Ramos (cell line): ENCODE measurements around the gene SUPT3H.
"Not testable (repeated sequence)": the region's sequence is repeated elsewhere in the genome, so short reads cannot be mapped to it uniquely, and the experiment has no call there.

Experiments
- in situ Hi-C: fragments of 300-500 bp; cut with MboI; formaldehyde crosslinking; loops from one replicate; pipeline ENCODE4 v1.14.3; 2022; ENCODE audit warnings: low sequenced_read_pairs; ENCODE audit not compliant: unreplicated experiment

The SUPT3H gene

DNA sequence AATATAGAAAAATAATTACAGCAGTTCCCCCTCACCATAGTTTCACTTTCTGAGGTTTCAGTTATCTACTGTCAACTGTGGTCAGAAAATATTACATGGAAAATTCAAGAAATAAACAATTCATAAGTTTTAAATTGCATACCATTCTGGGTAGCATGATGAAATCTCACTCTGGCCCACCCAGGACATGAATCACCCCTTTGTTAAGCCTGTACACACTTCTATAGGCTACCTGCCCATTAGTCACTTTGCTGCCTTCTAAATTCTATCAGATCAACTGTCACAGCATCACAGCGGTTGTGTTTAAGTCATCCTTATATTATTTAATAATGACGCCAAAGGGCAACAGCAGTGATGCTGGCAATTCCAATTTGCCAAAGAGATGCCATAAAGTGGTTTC lies 189.9 kb downstream of the SUPT3H start:
- in situ Hi-C loops = no loop called here

DNA sequence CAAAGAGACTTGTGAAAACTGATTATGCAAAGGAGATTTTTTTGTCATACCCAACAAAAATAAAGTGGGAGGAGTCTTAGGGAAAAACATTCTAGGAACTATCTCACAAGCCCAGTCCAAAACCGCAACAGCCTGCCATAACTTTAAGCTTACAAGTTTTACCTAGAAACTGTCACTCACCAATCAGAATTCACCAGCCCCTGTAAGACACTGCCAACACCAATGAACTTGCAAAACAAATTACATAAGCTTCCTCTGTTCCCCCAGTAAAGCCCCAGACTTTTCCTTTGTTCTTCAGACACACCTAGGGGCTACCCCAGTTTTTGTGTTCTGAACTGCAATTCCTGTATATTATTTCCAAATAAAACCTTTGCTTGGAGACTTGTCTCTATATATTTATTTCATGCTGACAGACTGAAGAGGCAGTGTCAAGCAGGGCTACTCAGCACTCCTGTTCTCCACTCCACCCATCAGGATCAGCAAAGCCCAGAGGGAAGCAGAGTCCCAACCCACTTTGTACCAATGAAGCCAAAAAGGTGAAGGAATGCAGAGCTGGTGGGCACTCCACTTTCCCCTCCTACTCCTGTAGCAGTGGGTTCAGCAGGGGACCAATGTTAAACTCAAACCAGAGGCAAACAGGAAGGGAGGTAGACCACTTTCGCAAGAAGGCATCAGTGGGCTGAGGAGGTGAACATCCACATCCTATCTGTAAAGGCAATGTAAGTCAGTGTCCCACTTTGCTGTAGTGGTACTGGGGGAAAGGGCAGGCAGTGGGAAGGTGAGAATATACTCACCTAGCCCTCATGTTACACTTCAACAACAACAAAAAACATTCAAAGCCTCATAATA lies 192.1 kb downstream of the SUPT3H start:
- in situ Hi-C loops = no loop called here

DNA sequence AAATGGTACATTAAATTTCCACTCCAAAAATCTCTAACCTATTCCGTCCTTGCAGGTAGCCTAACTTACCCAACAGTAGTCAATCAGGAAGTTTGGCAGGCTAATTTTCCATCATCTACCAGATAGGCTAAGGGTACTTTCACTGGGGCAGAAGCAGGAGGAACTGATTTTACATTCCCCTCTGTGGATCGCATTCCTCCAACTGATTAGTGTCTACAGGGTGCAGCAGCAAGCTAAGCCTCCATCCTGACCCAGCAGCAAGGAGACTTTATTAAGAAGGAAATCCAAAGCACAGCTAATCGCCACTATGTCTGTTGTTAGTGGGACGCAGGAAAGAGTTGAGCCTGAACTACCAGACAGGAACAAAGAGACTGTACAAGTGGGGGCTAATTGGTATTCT lies 192.8 kb downstream of the SUPT3H start:
- in situ Hi-C loops = no loop called here

DNA sequence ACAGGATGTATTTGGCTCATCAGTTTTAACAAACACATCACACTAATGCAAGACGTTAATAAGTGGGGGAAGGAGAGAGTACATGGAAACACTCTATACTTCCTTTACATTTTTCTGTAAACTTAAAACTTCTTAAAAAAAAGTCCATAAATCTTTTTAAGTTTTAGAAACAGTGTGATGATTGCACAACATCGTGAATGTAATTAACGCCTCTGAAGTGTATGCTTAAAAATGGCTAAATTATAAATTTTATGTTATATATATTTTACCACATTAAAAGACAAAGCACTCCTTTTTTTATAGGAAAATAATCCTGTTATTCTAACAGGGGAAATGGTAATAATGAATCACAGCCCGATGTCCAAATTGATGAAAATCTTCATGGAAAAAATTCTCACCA lies 193.7 kb downstream of the SUPT3H start:
- in situ Hi-C loops = no loop called here

DNA sequence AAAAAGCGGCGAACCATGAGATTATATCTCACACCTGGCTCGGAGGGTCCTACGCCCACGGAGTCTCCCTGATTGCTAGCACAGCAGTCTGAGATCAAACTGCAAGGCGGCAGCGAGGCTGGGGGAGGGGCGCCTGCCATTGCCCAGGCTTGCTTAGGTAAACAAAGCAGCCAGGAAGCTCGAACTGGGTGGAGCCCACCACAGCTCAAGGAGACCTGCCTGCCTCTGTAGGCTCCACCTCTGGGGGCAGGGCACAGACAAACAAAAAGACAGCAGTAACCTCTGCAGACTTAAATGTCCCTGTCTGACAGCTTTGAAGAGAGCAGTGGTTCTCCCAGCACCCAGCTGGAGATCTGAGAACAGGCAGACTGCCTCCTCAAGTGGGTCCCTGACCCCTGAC lies 201.4 kb downstream of the SUPT3H start:
- in situ Hi-C loops = not testable (repeated sequence)

DNA sequence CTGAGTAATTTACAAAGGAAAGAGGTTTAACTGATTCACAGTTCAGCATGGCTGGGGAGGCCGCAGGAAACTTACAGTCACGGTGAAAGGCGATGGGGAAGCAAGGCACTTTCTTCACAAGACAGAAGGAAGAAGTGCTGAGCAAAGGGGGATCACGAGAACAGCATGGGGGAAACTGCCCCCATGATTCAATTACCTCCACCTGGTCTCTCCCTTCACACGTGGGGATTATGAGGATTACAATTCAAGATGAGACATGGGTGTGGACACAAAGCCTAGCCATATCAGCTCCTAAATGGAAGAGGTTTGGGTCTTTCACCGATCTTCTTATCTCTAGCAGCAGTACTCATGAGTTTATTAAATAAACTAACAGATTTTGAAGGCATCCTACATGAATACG lies 202.5 kb downstream of the SUPT3H start:
- in situ Hi-C loops = no loop called here

DNA sequence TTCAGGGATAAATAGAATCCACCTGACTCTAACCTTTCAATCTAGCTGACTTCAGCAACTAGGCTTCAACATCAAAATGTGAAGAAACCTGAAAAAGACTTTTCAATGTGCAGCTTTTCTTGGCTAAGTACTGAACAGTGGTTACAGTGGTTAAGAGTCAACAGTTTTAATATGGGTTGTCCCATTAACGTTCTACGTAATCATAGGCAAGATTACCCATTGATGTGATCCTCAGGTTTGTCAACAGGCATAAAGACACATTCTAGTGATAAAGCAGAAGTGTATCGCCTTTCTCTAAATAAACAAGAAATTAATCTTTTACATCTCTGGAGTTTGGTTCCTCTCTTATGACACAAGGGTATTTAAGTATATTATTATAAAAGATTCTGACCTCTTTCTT lies 203.7 kb downstream of the SUPT3H start:
- in situ Hi-C loops = no loop called here

DNA sequence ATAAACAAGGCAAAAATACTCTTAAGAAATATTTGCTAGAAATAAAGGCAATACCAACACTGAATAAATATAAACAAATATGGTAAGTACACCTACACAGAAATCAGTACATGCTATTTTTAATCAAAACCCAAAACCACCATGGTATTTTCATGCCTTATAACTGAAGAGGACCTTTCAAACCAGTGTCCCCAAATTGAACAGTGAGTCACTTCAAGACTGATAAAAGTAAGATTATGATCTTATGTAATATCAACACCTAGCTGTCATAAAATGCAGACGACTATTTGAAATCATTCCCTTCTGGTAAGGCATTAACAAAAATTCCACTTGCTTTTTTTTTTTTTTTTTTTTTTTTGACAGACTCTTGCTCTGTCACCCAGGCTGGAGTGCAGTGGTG lies 206.4 kb downstream of the SUPT3H start:
- in situ Hi-C loops = no loop called here

DNA sequence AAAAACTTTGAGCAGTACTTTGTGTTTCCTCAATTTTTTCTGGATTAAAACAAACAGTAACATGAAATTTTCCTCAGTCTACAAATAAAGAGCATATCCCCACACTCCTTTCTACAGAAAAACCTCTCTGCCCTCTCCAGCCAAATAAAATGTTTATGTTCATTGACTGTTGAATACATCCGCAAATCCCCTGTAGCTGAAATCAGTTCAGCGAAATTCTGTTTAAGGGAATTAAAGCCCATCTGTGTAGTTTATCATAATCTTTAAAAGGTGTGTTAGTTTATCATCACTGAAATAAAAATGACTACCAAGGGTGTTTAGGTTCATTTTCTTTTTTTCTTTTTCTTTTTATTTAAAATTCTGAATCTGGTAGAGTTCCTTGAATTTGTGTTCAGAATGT lies 207.4 kb downstream of the SUPT3H start:
- in situ Hi-C loops = no loop called here

DNA sequence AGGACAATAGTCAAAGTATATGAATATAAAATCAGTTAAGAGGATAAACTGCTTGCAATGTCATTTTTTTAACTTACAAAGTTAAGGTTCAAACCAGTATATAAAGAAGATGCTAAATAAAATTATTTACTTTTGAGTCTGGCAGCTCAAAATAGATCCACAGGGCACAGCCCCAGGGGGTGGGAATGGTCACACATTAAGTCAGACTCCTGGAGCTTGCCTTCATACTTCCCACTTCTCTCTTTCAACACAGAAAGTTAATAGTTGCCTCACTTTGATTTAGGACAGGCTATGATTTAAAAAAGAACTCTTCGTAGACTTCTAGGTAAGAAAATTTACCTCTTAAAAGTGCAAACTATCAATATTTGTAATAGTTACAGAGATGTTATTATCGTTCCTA lies 207.9 kb downstream of the SUPT3H start:
- in situ Hi-C loops = no loop called here

DNA sequence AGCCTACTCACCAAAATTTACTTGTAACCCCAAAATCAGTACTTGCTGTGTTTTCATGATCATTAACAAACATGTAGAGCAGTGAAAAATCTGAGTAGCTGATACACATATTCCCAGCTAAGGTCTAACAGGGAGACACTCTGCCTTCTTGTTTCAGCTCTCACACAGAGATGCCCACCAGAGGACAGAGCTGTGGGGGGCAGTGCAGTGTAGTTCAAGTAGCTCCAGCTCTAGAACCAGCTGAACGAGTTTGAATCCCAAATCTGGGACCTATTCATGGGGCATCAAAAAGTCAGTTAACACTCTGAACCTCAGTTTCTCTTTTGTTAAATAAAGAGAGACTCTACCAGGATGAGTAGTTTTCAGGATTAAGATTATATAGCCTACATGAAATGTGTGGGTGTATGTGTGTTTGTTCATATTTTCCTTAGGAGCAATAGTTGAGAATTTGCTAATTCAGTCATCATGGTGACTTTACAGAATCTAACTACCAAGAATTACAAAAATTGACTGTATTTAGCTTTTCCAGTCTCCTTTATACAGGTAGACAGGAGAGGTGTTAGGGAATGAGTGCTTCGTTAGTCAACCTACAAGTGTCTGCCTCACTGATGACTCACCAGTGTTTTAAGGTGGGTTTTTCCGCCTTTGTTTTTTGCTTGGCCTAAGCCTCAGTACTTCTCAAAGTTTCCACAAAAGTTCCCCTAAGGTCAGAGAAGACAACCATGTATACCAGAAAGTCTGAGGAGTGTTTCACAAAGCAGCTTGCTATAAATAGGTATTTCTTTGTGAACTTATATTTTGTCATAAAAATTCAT lies 213.6 kb downstream of the SUPT3H start:
- in situ Hi-C loops = no loop called here

DNA sequence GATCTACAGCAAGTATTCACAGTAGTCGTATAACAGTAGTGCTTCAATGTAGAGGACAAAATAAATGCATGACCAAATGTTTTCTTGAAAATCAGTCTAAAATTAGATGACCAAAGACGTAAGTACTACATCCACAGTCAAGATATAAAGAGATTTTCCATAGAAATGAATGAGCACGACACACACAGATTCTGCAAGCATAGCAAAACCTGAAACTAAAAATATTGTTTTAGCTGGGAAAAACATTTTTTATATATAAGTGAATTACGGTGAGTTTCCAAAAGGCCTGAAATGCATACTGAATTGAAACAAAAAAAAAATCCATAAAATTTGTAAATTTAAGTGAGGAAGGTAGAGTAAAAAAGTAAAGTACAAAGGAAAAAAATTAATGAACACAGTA lies 217.4 kb downstream of the SUPT3H start:
- in situ Hi-C loops = no loop called here

DNA sequence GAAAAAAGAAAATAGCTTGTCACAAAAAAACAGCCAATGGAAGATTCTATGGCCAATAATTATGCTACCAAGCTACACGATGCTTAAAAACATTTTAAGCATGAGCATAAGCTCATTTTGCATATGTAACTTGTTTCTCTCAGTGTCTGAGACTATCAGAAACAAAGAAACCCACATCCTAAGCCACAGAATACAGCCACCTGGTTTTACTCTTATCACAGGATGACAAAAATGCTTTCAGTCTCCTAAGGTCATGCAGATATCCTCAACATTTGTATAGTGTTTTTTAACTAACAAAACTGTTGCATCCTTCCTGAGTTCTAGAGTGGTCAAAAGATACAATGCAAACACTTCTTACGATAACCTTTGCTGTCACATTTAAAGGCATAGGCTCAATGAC lies 221.7 kb downstream of the SUPT3H start:
- in situ Hi-C loops = no loop called here

DNA sequence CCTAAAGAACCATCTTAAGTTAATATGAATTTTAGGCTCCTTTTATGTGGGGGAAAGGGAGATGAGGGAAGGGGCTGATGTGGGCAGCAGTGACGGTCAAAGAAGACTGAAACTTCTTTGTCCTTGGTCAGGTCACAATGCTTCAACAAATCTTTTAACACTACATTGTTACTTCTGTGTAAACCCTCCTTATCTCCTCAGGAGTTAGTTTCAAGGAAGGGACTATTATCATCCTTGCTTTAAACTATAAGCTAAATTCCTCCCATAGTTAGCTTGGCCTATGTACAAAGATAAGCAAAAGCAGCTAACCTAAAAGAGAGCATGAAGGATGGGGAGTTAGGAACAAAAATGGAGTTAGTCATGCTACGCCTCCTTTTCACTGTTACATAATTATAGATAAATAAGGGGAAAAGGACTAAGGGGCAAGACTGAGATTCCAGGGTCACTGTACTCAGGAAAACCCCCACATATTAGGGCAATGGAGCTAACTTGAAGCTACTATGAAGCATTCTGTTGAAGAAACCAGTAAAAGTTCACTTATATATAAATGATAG lies 222.3 kb downstream of the SUPT3H start:
- in situ Hi-C loops = no loop called here

DNA sequence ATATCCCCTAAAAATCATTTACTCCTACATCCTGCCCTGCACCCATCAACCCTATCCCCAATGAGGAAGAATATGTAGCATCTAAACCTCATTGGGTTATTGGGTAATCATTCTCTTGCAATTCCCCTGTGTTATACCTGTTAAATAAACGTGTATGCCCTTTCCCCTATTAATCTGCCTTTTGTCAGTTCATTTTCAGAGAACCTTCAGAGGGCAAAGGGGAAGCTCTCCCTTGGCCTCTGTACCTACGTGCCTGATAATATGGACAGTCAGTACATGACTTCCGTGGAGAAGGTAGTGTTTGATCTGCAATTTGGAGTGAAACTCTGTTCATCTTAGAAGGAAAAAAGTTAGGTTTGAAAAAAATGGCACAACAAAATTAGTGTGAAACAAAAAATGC lies 223.1 kb downstream of the SUPT3H start:
- in situ Hi-C loops = no loop called here

DNA sequence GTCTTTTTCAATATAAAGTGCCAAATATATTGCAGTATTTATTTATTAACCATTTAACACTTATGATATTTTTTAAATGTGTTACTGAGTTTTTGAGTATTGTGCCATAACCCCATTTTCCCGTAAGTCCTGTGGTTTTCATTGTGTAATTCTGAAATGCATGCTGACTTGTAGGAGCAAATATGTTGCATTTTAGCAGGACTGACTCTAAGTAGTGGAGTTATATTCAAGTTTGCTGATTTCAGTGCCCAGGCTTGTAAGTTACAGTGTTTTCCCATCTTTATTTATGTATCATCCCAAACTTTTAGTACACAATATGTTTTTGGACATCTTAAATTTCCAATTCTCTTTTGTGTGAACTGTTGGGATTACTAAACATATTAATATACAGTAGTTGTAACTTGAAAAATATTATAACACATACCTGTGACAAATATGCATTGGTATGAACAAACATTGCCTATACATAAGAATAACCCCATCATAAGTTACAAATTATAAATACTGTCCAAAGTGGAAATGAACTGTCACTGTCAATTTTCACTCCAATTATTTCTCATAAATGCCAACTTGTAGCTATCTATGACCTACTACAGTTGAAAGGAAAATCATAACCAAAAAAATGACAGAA lies 228.9 kb downstream of the SUPT3H start:
- in situ Hi-C loops = no loop called here

DNA sequence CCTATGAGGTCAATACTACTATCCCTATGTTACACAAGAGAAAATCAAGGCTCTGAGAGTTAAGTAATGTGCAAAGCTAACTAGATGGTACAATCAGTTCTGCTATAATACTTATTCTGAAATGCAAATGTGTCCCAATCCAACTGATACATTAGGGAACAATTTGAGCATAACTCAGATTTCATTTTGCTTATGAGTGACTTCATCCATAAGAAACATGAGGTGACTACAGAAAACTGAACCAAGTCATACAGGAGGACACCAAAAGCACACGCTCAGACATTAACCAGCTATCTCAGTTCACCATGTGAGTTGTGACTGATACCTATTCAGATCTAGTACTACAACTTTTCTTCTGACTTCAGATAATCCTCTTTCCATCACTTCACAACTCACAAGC lies 229.5 kb downstream of the SUPT3H start:
- in situ Hi-C loops = no loop called here

DNA sequence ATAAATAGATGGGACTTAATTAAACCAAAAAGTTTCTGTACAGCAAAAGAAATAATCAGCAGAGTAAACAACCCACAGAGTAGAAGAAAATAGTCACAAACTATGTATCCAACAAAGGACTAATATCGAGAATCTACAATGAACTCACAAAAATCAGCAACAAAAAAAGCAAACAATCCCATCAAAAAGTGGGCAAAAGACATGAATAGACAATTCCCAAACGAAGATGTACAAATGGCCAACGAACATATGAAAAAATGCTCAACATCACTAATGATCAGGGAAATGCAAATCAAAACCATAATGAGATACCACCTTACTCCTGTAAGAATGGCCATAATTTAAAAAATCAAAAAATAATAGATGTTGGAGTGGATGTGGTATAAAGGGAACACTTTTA lies 232.1 kb downstream of the SUPT3H start:
- in situ Hi-C loops = not testable (repeated sequence)

DNA sequence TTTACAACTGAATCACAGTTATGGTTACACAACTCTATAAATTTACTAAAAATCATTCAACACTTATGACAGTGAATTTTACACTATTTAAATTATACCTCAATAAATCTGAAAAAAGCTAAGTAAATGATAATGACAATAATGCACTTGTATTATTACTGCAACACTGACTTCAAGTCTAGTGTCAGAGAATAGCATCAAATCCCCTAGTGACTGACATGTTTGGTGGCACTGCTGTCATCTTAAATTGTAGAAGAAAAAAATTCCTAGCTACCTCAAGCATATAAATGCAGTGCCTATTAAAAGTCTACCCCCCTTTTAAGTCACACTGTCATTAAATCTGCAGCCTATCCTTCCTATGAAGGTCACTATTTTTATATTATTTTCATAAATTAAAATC lies 239.0 kb downstream of the SUPT3H start:
- in situ Hi-C loops = no loop called here

DNA sequence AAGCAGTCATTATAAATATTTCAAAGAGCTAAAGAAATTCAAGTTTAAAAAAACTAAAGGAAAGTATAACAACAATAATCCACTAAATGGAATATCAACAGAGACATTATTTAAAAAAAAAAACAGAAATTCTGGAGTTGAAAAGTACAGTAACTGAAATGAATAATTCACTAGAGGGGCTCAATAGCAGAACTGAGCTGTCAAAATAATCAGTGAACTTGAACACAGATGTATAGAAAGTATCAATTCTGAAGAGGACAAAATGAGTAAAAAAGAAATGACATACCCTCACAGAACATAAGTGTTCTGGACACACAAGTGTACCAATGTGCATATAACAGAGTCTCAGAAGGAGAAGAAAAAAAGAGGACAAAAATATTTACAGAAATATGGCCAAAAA lies 241.2 kb downstream of the SUPT3H start:
- in situ Hi-C loops = no loop called here
